ENCODE results near the gene COMMD1.

The COMMD1 gene

GRCh38 chr2:62175728-62176127 is 270.3 kb downstream of the COMMD1 start:
- TF ChIP-seq REST (IDR thresholded peaks at IDR 0.05; ENCODE audit: insufficient read depth in 1 of 2, low read depth in 2 of 2, low read length in 2 of 2) = no peak
- TF ChIP-seq FOXP2 (optimal IDR thresholded peaks at IDR 0.05; ENCODE audit: borderline replicate concordance, extremely low read depth, extremely low read length, insufficient read depth) = no peak
- TF ChIP-seq SIN3A (IDR thresholded peaks at IDR 0.05; ENCODE audit: borderline replicate concordance, insufficient read depth, low read length) = no peak
- TF ChIP-seq TAF1 (IDR thresholded peaks at IDR 0.05; ENCODE audit: borderline replicate concordance, insufficient read depth, low read length) = no peak
- TF ChIP-seq POLR2AphosphoS5 (IDR thresholded peaks at IDR 0.05; ENCODE audit: low read depth, low read length) = no peak

- no peak for TF ChIP-seq REST (IDR thresholded peaks at IDR 0.05; ENCODE audit: insufficient read depth in 1 of 2, low read depth in 2 of 2, low read length in 2 of 2)
- no peak for TF ChIP-seq SIN3A (IDR thresholded peaks at IDR 0.05; ENCODE audit: borderline replicate concordance, insufficient read depth, low read length)
- TF ChIP-seq FOXP2 (optimal IDR thresholded peaks at IDR 0.05; ENCODE audit: borderline replicate concordance, extremely low read depth, extremely low read length, insufficient read depth) = no peak
- TF ChIP-seq POLR2AphosphoS5 (IDR thresholded peaks at IDR 0.05; ENCODE audit: low read depth, low read length) = no peak
- TF ChIP-seq TAF1 (IDR thresholded peaks at IDR 0.05; ENCODE audit: borderline replicate concordance, insufficient read depth, low read length) = no peak
These were observed 271.3 kb downstream of the COMMD1 start for GRCh38 chr2:62176801-62177200.

GRCh38 chr2:62177392-62178049 is 272.0 kb downstream of the COMMD1 start:
- TF ChIP-seq FOXP2 (optimal IDR thresholded peaks at IDR 0.05; ENCODE audit: borderline replicate concordance, extremely low read depth, extremely low read length, insufficient read depth) (no peak), REST (IDR thresholded peaks at IDR 0.05; ENCODE audit: insufficient read depth in 1 of 2, low read depth in 2 of 2, low read length in 2 of 2) (no peak), TAF1 (IDR thresholded peaks at IDR 0.05; ENCODE audit: borderline replicate concordance, insufficient read depth, low read length) (no peak), SIN3A (IDR thresholded peaks at IDR 0.05; ENCODE audit: borderline replicate concordance, insufficient read depth, low read length) (no peak), POLR2AphosphoS5 (IDR thresholded peaks at IDR 0.05; ENCODE audit: low read depth, low read length) (no peak)

- TF ChIP-seq POLR2AphosphoS5 (IDR thresholded peaks at IDR 0.05; ENCODE audit: low read depth, low read length) = no peak
- no peak for TF ChIP-seq FOXP2 (optimal IDR thresholded peaks at IDR 0.05; ENCODE audit: borderline replicate concordance, extremely low read depth, extremely low read length, insufficient read depth)
- TF ChIP-seq REST (IDR thresholded peaks at IDR 0.05; ENCODE audit: insufficient read depth in 1 of 2, low read depth in 2 of 2, low read length in 2 of 2) = no peak
- TF ChIP-seq SIN3A (IDR thresholded peaks at IDR 0.05; ENCODE audit: borderline replicate concordance, insufficient read depth, low read length) = no peak
- no peak for TF ChIP-seq TAF1 (IDR thresholded peaks at IDR 0.05; ENCODE audit: borderline replicate concordance, insufficient read depth, low read length)
These were observed 273.3 kb downstream of the COMMD1 start for GRCh38 chr2:62178741-62179271.
